Endothelial cell (in vitro differentiated cells): Measurements from ENCODE around the gene SAT1. TPM values are rescaled to one million over a fixed set of nuclear protein-coding genes. Genes with fewer than 3 reads are reported as not detected.

ENCODE experiments used
- DNase-seq: peaks from one replicate; pipeline ENCODE4 v3.0.0; 2021; ENCODE audit warnings: low spot score
- H3K27ac Mint-ChIP-seq: one replicate; pipeline ENCODE4 v1.8.0; 2021; ENCODE audit warnings: mixed read lengths, inconsistent platforms; ENCODE audit not compliant: unreplicated experiment
- H3K27me3 Mint-ChIP-seq: one replicate; pipeline ENCODE4 v1.8.0; 2021; ENCODE audit warnings: mild to moderate bottlenecking, moderate library complexity, mixed read lengths, inconsistent platforms; ENCODE audit not compliant: unreplicated experiment
- H3K36me3 Mint-ChIP-seq: one replicate; pipeline ENCODE4 v1.8.0; 2021; ENCODE audit warnings: mild to moderate bottlenecking, low read depth, mixed read lengths, inconsistent platforms; ENCODE audit not compliant: unreplicated experiment
- H3K4me1 Mint-ChIP-seq: one replicate; pipeline ENCODE4 v1.8.0; 2021; ENCODE audit warnings: mild to moderate bottlenecking, mixed read lengths, inconsistent platforms; ENCODE audit not compliant: unreplicated experiment
- H3K4me3 Mint-ChIP-seq: one replicate; pipeline ENCODE4 v1.8.0; 2021; ENCODE audit warnings: mild to moderate bottlenecking, mixed read lengths, inconsistent platforms; ENCODE audit not compliant: unreplicated experiment
- H3K9me3 Mint-ChIP-seq: one replicate; pipeline ENCODE4 v1.8.0; 2021; ENCODE audit warnings: mixed read lengths, inconsistent platforms; ENCODE audit not compliant: unreplicated experiment
- CTCF ChIP-seq: fragments of 200-600 bp; sonication (generic); IDR thresholded peaks from one replicate; pipeline ENCODE4 v1.5.0; 2021; ENCODE audit warnings: antibody characterized with exemption; ENCODE audit not compliant: unreplicated experiment
- total RNA-seq: library from RNA; stranded (reverse); fragmentation: NEBNext Ultra II Directional; extraction: Animal tissue kit (Norgen Biotek cat#: 25700); gene quantifications from one replicate; pipeline ENCODE4 v1.2.1, GENCODE V29; 2021; ENCODE audit not compliant: unreplicated experiment

The SAT1 gene
- total RNA-seq, 1 donor from 2014 or later = 479 TPM

DNA sequence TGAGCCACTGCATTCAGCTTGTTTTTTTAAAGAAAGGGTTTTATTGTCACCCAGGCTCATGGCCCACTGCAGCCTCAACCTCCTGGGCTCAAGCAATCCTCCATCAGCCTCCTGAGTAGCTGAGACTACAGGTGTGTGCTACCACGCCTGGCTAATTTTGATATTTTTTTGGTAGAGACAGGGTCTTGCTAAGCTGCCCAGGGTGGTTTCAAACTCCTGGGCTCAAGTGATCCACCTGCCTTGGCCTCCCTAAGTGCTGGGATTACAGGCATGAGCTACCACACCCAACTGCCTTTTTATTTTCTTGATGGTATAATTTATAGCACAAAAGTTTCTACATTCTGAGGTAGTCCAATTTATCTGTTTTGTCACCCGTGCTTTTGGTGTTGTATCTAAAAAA is 38.9 kb downstream of the SAT1 start:
- no peak overlapping the region for H3K4me3 Mint-ChIP-seq
- H3K27me3 Mint-ChIP-seq = no peaks in the 10 kb centered on the region
- peaks cover 6% of the 10 kb centered on the region for H3K4me1 Mint-ChIP-seq
- no peaks in the 10 kb centered on the region for H3K36me3 Mint-ChIP-seq
- no peaks in the 10 kb centered on the region for H3K9me3 Mint-ChIP-seq
- no peak overlapping the region for H3K27ac Mint-ChIP-seq
- no peak for TF ChIP-seq CTCF
- no peak for DNase-seq

DNA sequence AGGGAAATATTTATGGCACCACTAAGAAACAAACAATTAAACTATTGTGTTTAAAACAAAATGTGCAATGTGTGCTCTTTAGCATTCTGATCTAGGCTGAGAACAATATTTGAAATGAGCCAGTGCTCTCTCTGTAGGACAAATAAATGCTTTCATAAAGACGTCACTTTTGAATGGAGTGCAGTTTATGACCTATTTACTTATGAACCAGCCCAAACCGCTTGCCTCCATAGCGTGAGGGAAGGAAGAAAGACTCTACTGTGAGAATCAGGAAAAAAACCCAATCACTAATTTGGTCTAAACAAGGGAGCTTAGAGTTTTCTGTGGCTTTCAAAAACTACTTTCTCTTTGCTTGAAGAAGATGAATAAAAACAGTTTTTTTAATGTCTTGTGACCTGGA is 39.4 kb downstream of the SAT1 start:
- H3K4me3 Mint-ChIP-seq = no peak overlapping the region
- peaks cover 6% of the 10 kb centered on the region for H3K4me1 Mint-ChIP-seq
- no peak for DNase-seq
- no peaks in the 10 kb centered on the region for H3K36me3 Mint-ChIP-seq
- H3K27ac Mint-ChIP-seq = no peak overlapping the region
- no peak for TF ChIP-seq CTCF
- H3K27me3 Mint-ChIP-seq = no peaks in the 10 kb centered on the region
- no peaks in the 10 kb centered on the region for H3K9me3 Mint-ChIP-seq

DNA sequence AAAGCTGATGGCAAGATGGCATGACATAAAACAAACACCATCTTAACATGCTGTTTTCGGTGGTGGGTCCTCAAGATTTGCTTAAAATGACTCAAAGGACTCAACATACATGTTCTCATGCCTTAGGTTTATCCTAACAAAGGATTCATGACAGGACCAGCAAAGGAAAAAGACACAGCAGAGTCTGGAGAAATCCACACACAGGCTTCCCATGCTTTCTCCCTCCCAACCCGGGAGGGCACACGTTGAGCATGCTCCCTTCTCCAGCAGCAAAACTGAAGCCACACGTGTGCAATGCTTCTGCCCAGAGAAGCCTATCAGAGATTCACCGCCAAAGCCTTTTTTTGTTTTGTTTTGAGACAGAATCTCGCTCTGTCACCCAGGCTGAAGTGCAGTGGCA is 39.9 kb downstream of the SAT1 start:
- Mint-ChIP-seq H3K4me3 (no peak overlapping the region), H3K27ac (no peak overlapping the region)

DNA sequence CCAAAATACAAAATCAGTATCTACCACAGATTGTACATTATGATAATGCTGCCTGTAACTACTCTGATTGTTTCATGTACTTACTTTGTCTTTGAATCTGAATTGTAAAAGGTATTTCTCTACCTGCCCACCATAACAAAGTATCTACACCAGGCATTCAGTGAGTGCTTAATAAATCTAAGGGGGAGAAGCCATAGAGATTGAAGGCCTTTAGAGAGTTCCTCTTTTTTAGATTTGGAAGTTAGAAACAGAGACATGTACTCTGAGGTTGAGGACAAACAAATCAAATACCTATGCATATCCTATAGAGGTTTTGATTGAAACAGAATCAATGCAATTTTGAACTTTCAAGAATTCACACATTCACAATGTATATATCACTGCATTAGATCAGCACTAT is 42.7 kb downstream of the SAT1 start:
- Mint-ChIP-seq H3K4me1 (peaks cover 9% of the 10 kb centered on the region), H3K27me3 (no peaks in the 10 kb centered on the region), H3K9me3 (no peaks in the 10 kb centered on the region), H3K27ac (no peak overlapping the region), H3K36me3 (no peaks in the 10 kb centered on the region), H3K4me3 (no peak overlapping the region)
- TF ChIP-seq CTCF = no peak
- DNase-seq = no peak

More for the DNA sequence above, 39.9 kb downstream of the SAT1 start:
- Mint-ChIP-seq H3K9me3 (no peaks in the 10 kb centered on the region), H3K4me1 (peaks cover 7% of the 10 kb centered on the region), H3K27me3 (no peaks in the 10 kb centered on the region), H3K36me3 (no peaks in the 10 kb centered on the region)
- TF ChIP-seq CTCF = no peak
- DNase-seq = no peak

DNA sequence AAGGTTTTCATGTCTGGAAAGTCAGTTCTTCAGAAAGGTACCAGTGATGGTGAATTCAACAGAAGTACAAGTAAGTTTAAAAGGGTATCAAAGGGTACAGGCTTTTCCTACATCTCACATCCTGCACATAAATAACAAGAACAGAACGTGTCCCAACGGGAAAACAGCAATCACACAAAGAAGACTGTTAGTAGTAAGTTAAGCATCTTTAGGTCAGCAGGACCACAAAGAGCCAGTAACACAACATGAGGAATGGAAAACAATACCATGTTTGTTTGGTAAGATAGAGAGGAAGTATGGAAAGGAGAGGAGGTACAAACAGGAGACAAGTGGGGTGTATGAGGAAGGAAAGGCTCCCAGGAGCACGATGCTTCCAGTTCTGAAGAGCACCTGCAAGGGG is 43.2 kb downstream of the SAT1 start:
- no peak overlapping the region for H3K27ac Mint-ChIP-seq

More for the DNA sequence above, 43.2 kb downstream of the SAT1 start:
- TF ChIP-seq CTCF = no peak
- no peak overlapping the region for H3K4me3 Mint-ChIP-seq
- no peaks in the 10 kb centered on the region for H3K9me3 Mint-ChIP-seq
- no peaks in the 10 kb centered on the region for H3K27me3 Mint-ChIP-seq
- DNase-seq = no peak
- no peaks in the 10 kb centered on the region for H3K36me3 Mint-ChIP-seq
- peaks cover 9% of the 10 kb centered on the region for H3K4me1 Mint-ChIP-seq
